HepG2 (cell line): Measurements from ENCODE around the gene CAPN15. TPM values are rescaled to one million over a fixed set of nuclear protein-coding genes. Genes with fewer than 3 reads are reported as not detected.

Experiments
- IKZF4 ChIP-seq: sonication (generic); formaldehyde crosslinking; IDR thresholded peaks from 2 replicates; pipeline ENCODE4 v1.5.1; 2020; ENCODE audit warnings: borderline replicate concordance, mild to moderate bottlenecking, low read depth, missing genetic modification reagents; ENCODE audit errors: not compliant biosample characterization
- MED1 ChIP-seq: sonication (generic); formaldehyde crosslinking; IDR thresholded peaks from 2 replicates; pipeline ENCODE4 v1.4.0; 2020; ENCODE audit warnings: missing genetic modification reagents
- NFYC ChIP-seq: IDR thresholded peaks from 2 replicates; pipeline ENCODE4 v1.6.1; 2016; ENCODE audit warnings: missing genetic modification reagents, missing compliant biosample characterization
- NKX3-1 ChIP-seq: sonication (generic); formaldehyde crosslinking; IDR thresholded peaks from 2 replicates; pipeline ENCODE4 v1.5.0; 2020; ENCODE audit warnings: missing genetic modification reagents
- NR2F2 ChIP-seq: IDR thresholded peaks from 2 replicates; pipeline ENCODE4 v1.6.1; 2012; ENCODE audit warnings: low read depth, inconsistent platforms, borderline replicate concordance
- RNF2 ChIP-seq: fragments of 450-650 bp; conservative IDR thresholded peaks from 2 replicates; pipeline ENCODE4 v1.6.1; 2016; ENCODE audit warnings: low read depth
- SMAD1 ChIP-seq: sonication (generic); formaldehyde crosslinking; IDR thresholded peaks from 2 replicates; pipeline ENCODE4 v1.4.0; 2020; ENCODE audit warnings: missing genetic modification reagents, low read depth, mild to moderate bottlenecking, borderline replicate concordance
- ZBTB38 ChIP-seq: sonication (generic); formaldehyde crosslinking; IDR thresholded peaks from 2 replicates; pipeline ENCODE4 v1.5.1; 2020; ENCODE audit warnings: mild to moderate bottlenecking, missing genetic modification reagents
- ZMYM2 ChIP-seq: sonication (generic); formaldehyde crosslinking; IDR thresholded peaks from 2 replicates; pipeline ENCODE4 v1.8.0; 2022; ENCODE audit warnings: mild to moderate bottlenecking, missing genetic modification reagents
- ZMYM3 ChIP-seq: sonication (generic); formaldehyde crosslinking; IDR thresholded peaks from 2 replicates; pipeline ENCODE4 v1.5.1; 2020; ENCODE audit warnings: mild to moderate bottlenecking, missing genetic modification reagents
- ZNF44 ChIP-seq: sonication (generic); formaldehyde crosslinking; IDR thresholded peaks from 2 replicates; pipeline ENCODE4 v1.5.1; 2020; ENCODE audit warnings: mild to moderate bottlenecking, missing genetic modification reagents
- polyA plus RNA-seq, 8 experiments: library from polyadenylated mRNA; depleted of rRNA in 3 of 8; stranded (reverse) in 7 of 8; unstranded in 1 of 8; fragments of >200 nt; fragmentation: Illumina TruSeq in 4 of 8; extraction: Trizol in 4 of 8; gene quantifications; 2 replicates each; pipeline versions ENCODE4 v1.2.1 to v1.2.3, GENCODE V29; 2011 to 2016; ENCODE audit warnings: low read depth in 4 of 8, missing spikeins in 1 of 8, mixed read lengths in 1 of 8; ENCODE audit not compliant: insufficient read depth in 1 of 8
- total RNA-seq, 5 experiments: library from RNA; depleted of rRNA; stranded (reverse); fragments of >200 nt; fragmentation: Illumina TruSeq; extraction: Trizol; gene quantifications; 2 replicates each; pipeline ENCODE4 v1.2.3, GENCODE V29; 2016; ENCODE audit warnings: low read depth in 1 of 5
- TF ChIP-seq, protein P1 (sequence below): sonication (generic); formaldehyde crosslinking; IDR thresholded peaks from 2 replicates; pipeline ENCODE4 v1.8.1; 2022; ENCODE audit warnings: low read depth, mild to moderate bottlenecking, missing genetic modification reagents
- TF ChIP-seq, protein P2 (sequence below): sonication (generic); formaldehyde crosslinking; IDR thresholded peaks from 2 replicates; pipeline ENCODE4 v1.8.1; 2023; ENCODE audit warnings: mild to moderate bottlenecking, moderate library complexity, missing genetic modification reagents
- TF ChIP-seq, protein P3 (sequence below): sonication (generic); formaldehyde crosslinking; IDR thresholded peaks from 2 replicates; pipeline ENCODE4 v1.9.0; 2021; ENCODE audit warnings: missing genetic modification reagents, borderline replicate concordance
- TF ChIP-seq, protein P4 (sequence below): sonication (generic); formaldehyde crosslinking; IDR thresholded peaks from 2 replicates; pipeline ENCODE4 v1.5.1; 2020; ENCODE audit warnings: mild to moderate bottlenecking, missing genetic modification reagents
- TF ChIP-seq, protein P5 (sequence below): IDR thresholded peaks from 2 replicates; pipeline ENCODE4 v1.6.1; 2016; ENCODE audit warnings: missing biosample characterization, missing genetic modification reagents, low read depth
- TF ChIP-seq, protein P6 (sequence below): IDR thresholded peaks from 2 replicates; pipeline ENCODE4 v1.6.1; 2016; ENCODE audit warnings: low read depth, borderline replicate concordance

Gene CAPN15
- total and polyA plus RNA-seq, 2 of the 13 experiments (the other 11 are each of a cell fraction or from before 2014, with no cell fraction given): 14.9 to 24.5 TPM

DNA sequence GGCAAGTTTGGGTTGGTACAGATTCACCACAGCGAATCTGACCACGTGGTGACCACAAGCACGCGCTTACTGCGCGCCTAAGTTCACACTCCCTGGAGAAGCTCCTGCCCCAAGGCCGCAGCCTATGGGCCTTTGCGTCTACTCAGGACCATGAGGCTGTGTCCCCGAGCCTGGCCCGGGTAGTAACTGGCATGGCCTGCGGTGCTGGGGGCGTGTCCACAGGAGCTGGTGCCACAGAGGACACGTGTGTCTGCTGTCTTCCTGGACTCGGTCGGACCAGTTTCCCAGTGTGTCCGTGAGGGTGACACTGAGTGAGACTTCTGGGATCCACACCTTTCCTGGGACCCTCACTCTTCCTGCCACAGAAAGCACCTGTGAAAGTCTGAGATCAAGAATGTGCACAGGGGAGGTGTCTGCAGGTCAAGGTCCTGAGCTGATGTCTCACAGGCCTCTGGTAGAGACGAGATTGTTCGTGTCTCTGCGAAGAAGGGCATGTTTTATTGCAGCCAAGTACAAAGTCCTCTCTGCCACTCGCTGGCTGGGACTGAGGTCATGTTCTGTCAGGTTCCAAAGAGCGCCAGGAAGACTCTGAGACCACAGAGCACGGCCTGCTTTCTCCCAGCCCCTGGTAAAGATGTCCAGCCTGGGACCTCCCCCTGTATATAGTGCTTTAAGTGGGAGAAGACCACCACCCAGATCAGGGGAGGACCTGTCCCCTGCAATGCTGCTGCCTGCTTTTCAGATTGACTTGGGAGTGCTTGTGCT, 25.2 kb upstream of the CAPN15 start (continued):
- TF ChIP-seq, protein P1, sequence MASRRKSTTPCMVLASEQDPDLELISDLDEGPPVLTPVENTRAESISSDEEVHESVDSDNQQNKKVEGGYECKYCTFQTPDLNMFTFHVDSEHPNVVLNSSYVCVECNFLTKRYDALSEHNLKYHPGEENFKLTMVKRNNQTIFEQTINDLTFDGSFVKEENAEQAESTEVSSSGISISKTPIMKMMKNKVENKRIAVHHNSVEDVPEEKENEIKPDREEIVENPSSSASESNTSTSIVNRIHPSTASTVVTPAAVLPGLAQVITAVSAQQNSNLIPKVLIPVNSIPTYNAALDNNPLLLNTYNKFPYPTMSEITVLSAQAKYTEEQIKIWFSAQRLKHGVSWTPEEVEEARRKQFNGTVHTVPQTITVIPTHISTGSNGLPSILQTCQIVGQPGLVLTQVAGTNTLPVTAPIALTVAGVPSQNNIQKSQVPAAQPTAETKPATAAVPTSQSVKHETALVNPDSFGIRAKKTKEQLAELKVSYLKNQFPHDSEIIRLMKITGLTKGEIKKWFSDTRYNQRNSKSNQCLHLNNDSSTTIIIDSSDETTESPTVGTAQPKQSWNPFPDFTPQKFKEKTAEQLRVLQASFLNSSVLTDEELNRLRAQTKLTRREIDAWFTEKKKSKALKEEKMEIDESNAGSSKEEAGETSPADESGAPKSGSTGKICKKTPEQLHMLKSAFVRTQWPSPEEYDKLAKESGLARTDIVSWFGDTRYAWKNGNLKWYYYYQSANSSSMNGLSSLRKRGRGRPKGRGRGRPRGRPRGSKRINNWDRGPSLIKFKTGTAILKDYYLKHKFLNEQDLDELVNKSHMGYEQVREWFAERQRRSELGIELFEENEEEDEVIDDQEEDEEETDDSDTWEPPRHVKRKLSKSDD (CRISPR knock-in tag): peak; percentile 76
- TF ChIP-seq RNF2: 0 out of 2 replicates have a peak, but pooled peaks have one; percentile 45
- TF ChIP-seq ZBTB38 (CRISPR knock-in tag): peak; percentile 61; the same call in 1 of the 2 replicates
- peak; percentile 74; the same call in 1 of the 2 replicates for TF ChIP-seq NR2F2
- peak; percentile 79 for TF ChIP-seq ZMYM2 (CRISPR knock-in tag)
- TF ChIP-seq ZMYM3 (CRISPR knock-in tag): peak; percentile 79; the same call in 1 of the 2 replicates
- TF ChIP-seq, protein P2, sequence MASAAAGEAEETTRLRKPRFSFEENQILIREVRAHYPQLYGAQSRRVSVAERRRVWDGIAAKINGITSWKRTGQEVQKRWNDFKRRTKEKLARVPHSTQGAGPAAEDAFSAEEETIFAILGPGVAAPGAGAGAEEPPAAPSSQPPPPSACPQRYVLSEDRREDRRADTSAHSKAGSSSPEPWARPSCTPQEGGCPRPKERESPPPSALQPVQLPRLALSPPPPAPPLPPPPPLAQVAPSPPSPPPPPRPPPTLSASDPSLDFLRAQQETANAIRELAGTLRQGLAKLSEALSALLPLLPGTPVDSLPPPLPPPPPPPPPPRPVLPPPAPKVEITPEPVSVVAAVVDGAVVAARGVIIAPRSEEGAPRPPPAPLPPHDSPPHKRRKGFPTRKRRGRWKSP (CRISPR knock-in tag): no peak
- TF ChIP-seq IKZF4 (CRISPR knock-in tag): peak; percentile 31
- no peak for TF ChIP-seq NKX3-1 (CRISPR knock-in tag)
- TF ChIP-seq, protein P3, sequence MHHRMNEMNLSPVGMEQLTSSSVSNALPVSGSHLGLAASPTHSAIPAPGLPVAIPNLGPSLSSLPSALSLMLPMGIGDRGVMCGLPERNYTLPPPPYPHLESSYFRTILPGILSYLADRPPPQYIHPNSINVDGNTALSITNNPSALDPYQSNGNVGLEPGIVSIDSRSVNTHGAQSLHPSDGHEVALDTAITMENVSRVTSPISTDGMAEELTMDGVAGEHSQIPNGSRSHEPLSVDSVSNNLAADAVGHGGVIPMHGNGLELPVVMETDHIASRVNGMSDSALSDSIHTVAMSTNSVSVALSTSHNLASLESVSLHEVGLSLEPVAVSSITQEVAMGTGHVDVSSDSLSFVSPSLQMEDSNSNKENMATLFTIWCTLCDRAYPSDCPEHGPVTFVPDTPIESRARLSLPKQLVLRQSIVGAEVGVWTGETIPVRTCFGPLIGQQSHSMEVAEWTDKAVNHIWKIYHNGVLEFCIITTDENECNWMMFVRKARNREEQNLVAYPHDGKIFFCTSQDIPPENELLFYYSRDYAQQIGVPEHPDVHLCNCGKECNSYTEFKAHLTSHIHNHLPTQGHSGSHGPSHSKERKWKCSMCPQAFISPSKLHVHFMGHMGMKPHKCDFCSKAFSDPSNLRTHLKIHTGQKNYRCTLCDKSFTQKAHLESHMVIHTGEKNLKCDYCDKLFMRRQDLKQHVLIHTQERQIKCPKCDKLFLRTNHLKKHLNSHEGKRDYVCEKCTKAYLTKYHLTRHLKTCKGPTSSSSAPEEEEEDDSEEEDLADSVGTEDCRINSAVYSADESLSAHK (CRISPR knock-in tag): no peak
- TF ChIP-seq, protein P4, sequence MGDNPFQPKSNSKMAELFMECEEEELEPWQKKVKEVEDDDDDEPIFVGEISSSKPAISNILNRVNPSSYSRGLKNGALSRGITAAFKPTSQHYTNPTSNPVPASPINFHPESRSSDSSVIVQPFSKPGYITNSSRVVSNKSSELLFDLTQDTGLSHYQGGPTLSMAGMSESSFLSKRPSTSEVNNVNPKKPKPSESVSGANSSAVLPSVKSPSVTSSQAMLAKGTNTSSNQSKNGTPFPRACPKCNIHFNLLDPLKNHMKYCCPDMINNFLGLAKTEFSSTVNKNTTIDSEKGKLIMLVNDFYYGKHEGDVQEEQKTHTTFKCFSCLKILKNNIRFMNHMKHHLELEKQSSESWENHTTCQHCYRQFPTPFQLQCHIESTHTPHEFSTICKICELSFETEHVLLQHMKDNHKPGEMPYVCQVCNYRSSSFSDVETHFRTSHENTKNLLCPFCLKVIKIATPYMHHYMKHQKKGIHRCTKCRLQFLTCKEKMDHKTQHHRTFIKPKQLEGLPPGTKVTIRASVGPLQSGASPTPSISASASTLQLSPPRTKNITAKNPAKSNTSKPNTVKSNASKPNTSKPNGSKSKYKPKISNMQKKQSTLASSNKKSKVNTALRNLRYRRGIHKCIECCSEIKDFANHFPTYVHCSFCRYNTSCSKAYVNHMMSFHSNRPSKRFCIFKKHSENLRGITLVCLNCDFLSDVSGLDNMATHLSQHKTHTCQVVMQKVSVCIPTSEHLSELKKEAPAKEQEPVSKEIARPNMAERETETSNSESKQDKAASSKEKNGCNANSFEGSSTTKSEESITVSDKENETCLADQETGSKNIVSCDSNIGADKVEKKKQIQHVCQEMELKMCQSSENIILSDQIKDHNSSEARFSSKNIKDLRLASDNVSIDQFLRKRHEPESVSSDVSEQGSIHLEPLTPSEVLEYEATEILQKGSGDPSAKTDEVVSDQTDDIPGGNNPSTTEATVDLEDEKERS (CRISPR knock-in tag): peak; percentile 15; the same call in 1 of the 2 replicates
- no peak for TF ChIP-seq SMAD1 (CRISPR knock-in tag)
- peak; percentile 85 for TF ChIP-seq MED1
- no peak for TF ChIP-seq NFYC (CRISPR knock-in tag)
- no peak for TF ChIP-seq ZNF44
- TF ChIP-seq, protein P5, sequence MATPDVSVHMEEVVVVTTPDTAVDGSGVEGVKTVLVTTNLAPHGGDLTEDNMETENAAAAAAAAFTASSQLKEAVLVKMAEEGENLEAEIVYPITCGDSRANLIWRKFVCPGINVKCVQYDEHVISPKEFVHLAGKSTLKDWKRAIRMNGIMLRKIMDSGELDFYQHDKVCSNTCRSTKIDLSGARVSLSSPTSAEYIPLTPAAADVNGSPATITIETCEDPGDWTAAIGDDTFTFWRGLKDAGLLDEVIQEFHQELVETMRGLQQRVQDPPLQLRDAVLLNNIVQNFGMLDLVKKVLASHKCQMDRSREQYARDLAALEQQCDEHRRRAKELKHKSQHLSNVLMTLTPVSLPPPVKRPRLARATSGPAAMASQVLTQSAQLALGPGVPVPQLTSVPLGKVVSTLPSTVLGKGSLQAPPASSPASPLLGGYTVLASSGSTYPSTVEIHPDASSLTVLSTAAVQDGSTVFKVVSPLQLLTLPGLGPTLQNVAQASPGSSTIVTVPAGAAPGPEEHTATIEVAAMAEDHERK (CRISPR knock-in tag): no peak
- TF ChIP-seq, protein P6, sequence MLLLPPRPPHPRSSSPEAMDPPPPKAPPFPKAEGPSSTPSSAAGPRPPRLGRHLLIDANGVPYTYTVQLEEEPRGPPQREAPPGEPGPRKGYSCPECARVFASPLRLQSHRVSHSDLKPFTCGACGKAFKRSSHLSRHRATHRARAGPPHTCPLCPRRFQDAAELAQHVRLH (CRISPR knock-in tag): peak; percentile 79
